ENCODE data around the gene TXNDC2.

Gene TXNDC2

GRCh38 chr18:9916808-9917207 lies 31.0 kb downstream of the TXNDC2 start:
- Histone ChIP-seq H3K4me3 (ENCODE audit: low read depth, low read length) (peak overlapping the region; percentile 77), H3K9ac (ENCODE audit: low read depth, low read length) (no peak overlapping the region)

GRCh38 chr18:9918016-9918680 lies 32.4 kb downstream of the TXNDC2 start:
- H3K4me3 ChIP-seq (ENCODE audit: low read depth, low read length), result peak overlapping the region; percentile 14
- H3K4me1 ChIP-seq (ENCODE audit: control insufficient read depth, insufficient read depth, low read length), result peaks cover 32% of the 10 kb centered on the region

More at GRCh38 chr18:9916808-9917207, 31.0 kb downstream of the TXNDC2 start:
- Histone ChIP-seq H3K9me3 (ENCODE audit: control insufficient read depth, insufficient read depth, low read length) (no peaks in the 10 kb centered on the region), H3K27me3 (ENCODE audit: control insufficient read depth, insufficient read depth, low read length) (peaks cover 2% of the 10 kb centered on the region), H3K36me3 (ENCODE audit: control insufficient read depth, insufficient read depth, low read length) (no peaks in the 10 kb centered on the region), H3K4me1 (ENCODE audit: control insufficient read depth, insufficient read depth, low read length) (peaks cover 32% of the 10 kb centered on the region)

GRCh38 chr18:9919564-9920232 lies 33.9 kb downstream of the TXNDC2 start:
- Histone ChIP-seq H3K27me3 (ENCODE audit: control insufficient read depth, insufficient read depth, low read length) (no peaks in the 10 kb centered on the region), H3K9ac (ENCODE audit: low read depth, low read length) (no peak overlapping the region), H3K9me3 (ENCODE audit: control insufficient read depth, insufficient read depth, low read length) (no peaks in the 10 kb centered on the region), H3K4me1 (ENCODE audit: control insufficient read depth, insufficient read depth, low read length) (peaks cover 37% of the 10 kb centered on the region), H3K36me3 (ENCODE audit: control insufficient read depth, insufficient read depth, low read length) (no peaks in the 10 kb centered on the region), H3K4me3 (ENCODE audit: low read depth, low read length) (no peak overlapping the region)

More at GRCh38 chr18:9918016-9918680, 32.4 kb downstream of the TXNDC2 start:
- Histone ChIP-seq H3K36me3 (ENCODE audit: control insufficient read depth, insufficient read depth, low read length) (no peaks in the 10 kb centered on the region), H3K9me3 (ENCODE audit: control insufficient read depth, insufficient read depth, low read length) (no peaks in the 10 kb centered on the region), H3K9ac (ENCODE audit: low read depth, low read length) (no peak overlapping the region), H3K27me3 (ENCODE audit: control insufficient read depth, insufficient read depth, low read length) (no peaks in the 10 kb centered on the region)

- no peak overlapping the region for H3K9ac ChIP-seq (ENCODE audit: low read depth, low read length)
- H3K36me3 ChIP-seq (ENCODE audit: control insufficient read depth, insufficient read depth, low read length), result no peaks in the 10 kb centered on the region
- no peaks in the 10 kb centered on the region for H3K9me3 ChIP-seq (ENCODE audit: control insufficient read depth, insufficient read depth, low read length)
- peaks cover 26% of the 10 kb centered on the region for H3K4me1 ChIP-seq (ENCODE audit: control insufficient read depth, insufficient read depth, low read length)
- no peak overlapping the region for H3K4me3 ChIP-seq (ENCODE audit: low read depth, low read length)
- no peaks in the 10 kb centered on the region for H3K27me3 ChIP-seq (ENCODE audit: control insufficient read depth, insufficient read depth, low read length)
Observed at GRCh38 chr18:9922592-9923311, 37.0 kb downstream of the TXNDC2 start.

GRCh38 chr18:9924371-9924943 lies 38.7 kb downstream of the TXNDC2 start:
- Histone ChIP-seq H3K36me3 (ENCODE audit: control insufficient read depth, insufficient read depth, low read length) (no peaks in the 10 kb centered on the region), H3K4me3 (ENCODE audit: low read depth, low read length) (no peak overlapping the region), H3K9ac (ENCODE audit: low read depth, low read length) (no peak overlapping the region), H3K27me3 (ENCODE audit: control insufficient read depth, insufficient read depth, low read length) (no peaks in the 10 kb centered on the region), H3K4me1 (ENCODE audit: control insufficient read depth, insufficient read depth, low read length) (peaks cover 24% of the 10 kb centered on the region), H3K9me3 (ENCODE audit: control insufficient read depth, insufficient read depth, low read length) (no peaks in the 10 kb centered on the region)

GRCh38 chr18:9925369-9925768 lies 39.6 kb downstream of the TXNDC2 start:
- Histone ChIP-seq H3K9ac (ENCODE audit: low read depth, low read length) (no peak overlapping the region), H3K4me1 (ENCODE audit: control insufficient read depth, insufficient read depth, low read length) (peaks cover 23% of the 10 kb centered on the region), H3K36me3 (ENCODE audit: control insufficient read depth, insufficient read depth, low read length) (no peaks in the 10 kb centered on the region), H3K4me3 (ENCODE audit: low read depth, low read length) (no peak overlapping the region), H3K27me3 (ENCODE audit: control insufficient read depth, insufficient read depth, low read length) (no peaks in the 10 kb centered on the region), H3K9me3 (ENCODE audit: control insufficient read depth, insufficient read depth, low read length) (no peaks in the 10 kb centered on the region)

- H3K9ac ChIP-seq (ENCODE audit: low read depth, low read length), result no peak overlapping the region
- H3K4me1 ChIP-seq (ENCODE audit: control insufficient read depth, insufficient read depth, low read length), result peaks cover 21% of the 10 kb centered on the region
- H3K27me3 ChIP-seq (ENCODE audit: control insufficient read depth, insufficient read depth, low read length), result no peaks in the 10 kb centered on the region
- H3K4me3 ChIP-seq (ENCODE audit: low read depth, low read length), result no peak overlapping the region
- H3K36me3 ChIP-seq (ENCODE audit: control insufficient read depth, insufficient read depth, low read length), result no peaks in the 10 kb centered on the region
- H3K9me3 ChIP-seq (ENCODE audit: control insufficient read depth, insufficient read depth, low read length), result no peaks in the 10 kb centered on the region
Observed at GRCh38 chr18:9925795-9926194, 40.0 kb downstream of the TXNDC2 start.

GRCh38 chr18:9926223-9926894 lies 40.6 kb downstream of the TXNDC2 start:
- peaks cover 21% of the 10 kb centered on the region for H3K4me1 ChIP-seq (ENCODE audit: control insufficient read depth, insufficient read depth, low read length)
- H3K36me3 ChIP-seq (ENCODE audit: control insufficient read depth, insufficient read depth, low read length), result no peaks in the 10 kb centered on the region
- no peaks in the 10 kb centered on the region for H3K9me3 ChIP-seq (ENCODE audit: control insufficient read depth, insufficient read depth, low read length)
- H3K4me3 ChIP-seq (ENCODE audit: low read depth, low read length), result no peak overlapping the region
- no peak overlapping the region for H3K9ac ChIP-seq (ENCODE audit: low read depth, low read length)
- no peaks in the 10 kb centered on the region for H3K27me3 ChIP-seq (ENCODE audit: control insufficient read depth, insufficient read depth, low read length)

- Histone ChIP-seq H3K9ac (ENCODE audit: low read depth, low read length) (no peak overlapping the region), H3K4me1 (ENCODE audit: control insufficient read depth, insufficient read depth, low read length) (peaks cover 21% of the 10 kb centered on the region), H3K36me3 (ENCODE audit: control insufficient read depth, insufficient read depth, low read length) (no peaks in the 10 kb centered on the region), H3K27me3 (ENCODE audit: control insufficient read depth, insufficient read depth, low read length) (no peaks in the 10 kb centered on the region), H3K9me3 (ENCODE audit: control insufficient read depth, insufficient read depth, low read length) (no peaks in the 10 kb centered on the region), H3K4me3 (ENCODE audit: low read depth, low read length) (no peak overlapping the region)
Observed at GRCh38 chr18:9926977-9927376, 41.2 kb downstream of the TXNDC2 start.

- Histone ChIP-seq H3K36me3 (ENCODE audit: control insufficient read depth, insufficient read depth, low read length) (no peaks in the 10 kb centered on the region), H3K4me1 (ENCODE audit: control insufficient read depth, insufficient read depth, low read length) (peaks cover 21% of the 10 kb centered on the region), H3K9me3 (ENCODE audit: control insufficient read depth, insufficient read depth, low read length) (no peaks in the 10 kb centered on the region), H3K27me3 (ENCODE audit: control insufficient read depth, insufficient read depth, low read length) (no peaks in the 10 kb centered on the region), H3K9ac (ENCODE audit: low read depth, low read length) (no peak overlapping the region), H3K4me3 (ENCODE audit: low read depth, low read length) (no peak overlapping the region)
Observed at GRCh38 chr18:9927392-9928063, 41.8 kb downstream of the TXNDC2 start.

Measured in iPS-15b (cell line).